Measurements from ENCODE around the gene C17orf100.

- no peak for TF ChIP-seq EZH2 (IDR thresholded peaks at IDR 0.05; ENCODE audit: low read length, missing control alignments)
- TF ChIP-seq, protein P1, sequence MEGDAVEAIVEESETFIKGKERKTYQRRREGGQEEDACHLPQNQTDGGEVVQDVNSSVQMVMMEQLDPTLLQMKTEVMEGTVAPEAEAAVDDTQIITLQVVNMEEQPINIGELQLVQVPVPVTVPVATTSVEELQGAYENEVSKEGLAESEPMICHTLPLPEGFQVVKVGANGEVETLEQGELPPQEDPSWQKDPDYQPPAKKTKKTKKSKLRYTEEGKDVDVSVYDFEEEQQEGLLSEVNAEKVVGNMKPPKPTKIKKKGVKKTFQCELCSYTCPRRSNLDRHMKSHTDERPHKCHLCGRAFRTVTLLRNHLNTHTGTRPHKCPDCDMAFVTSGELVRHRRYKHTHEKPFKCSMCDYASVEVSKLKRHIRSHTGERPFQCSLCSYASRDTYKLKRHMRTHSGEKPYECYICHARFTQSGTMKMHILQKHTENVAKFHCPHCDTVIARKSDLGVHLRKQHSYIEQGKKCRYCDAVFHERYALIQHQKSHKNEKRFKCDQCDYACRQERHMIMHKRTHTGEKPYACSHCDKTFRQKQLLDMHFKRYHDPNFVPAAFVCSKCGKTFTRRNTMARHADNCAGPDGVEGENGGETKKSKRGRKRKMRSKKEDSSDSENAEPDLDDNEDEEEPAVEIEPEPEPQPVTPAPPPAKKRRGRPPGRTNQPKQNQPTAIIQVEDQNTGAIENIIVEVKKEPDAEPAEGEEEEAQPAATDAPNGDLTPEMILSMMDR (conservative IDR thresholded peaks at IDR 0.05 in 1 of 2, IDR thresholded peaks at IDR 0.05 in 1 of 2; ENCODE audit: low read depth in 1 of 2, low read length in 2 of 2), result no peak
These were observed 37.4 kb downstream of the C17orf100 start for GRCh38 chr17:6688944-6689343.
